Mucosa of descending colon (tissue), 3 donors: ENCODE results near the gene INCA1. TPM values are rescaled to one million over a fixed set of nuclear protein-coding genes. Genes with fewer than 3 reads are reported as not detected.
"Not testable (repeated sequence)": the region's sequence is repeated elsewhere in the genome, so short reads cannot be mapped to it uniquely, and the experiment has no call there.

Source experiments
- ATAC-seq: fragments of 200-7000 bp; cut with Tn5 transposase; one replicate; pipeline ENCODE4 v1.9.1; 2020; ENCODE audit warnings: mild to moderate bottlenecking, moderate library complexity
- DNase-seq, 3 donors: peaks; one replicate each; pipeline ENCODE4 v3.0.0-alpha.2; 2020
- H3K36me3 ChIP-seq: fragments of 200-600 bp; one replicate; pipeline ENCODE4 v1.8.0; 2021; ENCODE audit warnings: low read depth, mild to moderate bottlenecking
- H3K4me1 ChIP-seq: fragments of 200-600 bp; one replicate; pipeline ENCODE4 v1.8.0; 2021; ENCODE audit warnings: low read depth, mild to moderate bottlenecking
- H3K4me3 ChIP-seq: fragments of 200-600 bp; one replicate; pipeline ENCODE4 v1.8.0; 2021; ENCODE audit warnings: mild to moderate bottlenecking
- H3K9me3 ChIP-seq: fragments of 200-600 bp; one replicate; pipeline ENCODE4 v1.8.0; 2021; ENCODE audit warnings: mild to moderate bottlenecking
- CTCF ChIP-seq: fragments of 200-600 bp; IDR thresholded peaks from one replicate; pipeline ENCODE4 v1.8.0; 2022; ENCODE audit warnings: antibody characterized with exemption, mild to moderate bottlenecking
- intact Hi-C, 2 donors: fragments of 100-400 bp; cut with DNase I in 1 of 2; cut with micrococcal nuclease in 1 of 2; formaldehyde crosslinking; loops; one replicate each; pipeline versions ENCODE4 v1.11.0 to v1.11.1; 2022; cut with DNase I, micrococcal nuclease
- total RNA-seq, 3 donors: library from RNA; stranded (reverse); fragmentation: NEBNext Ultra II Directional in 2 of 3; extraction: Animal tissue kit (Norgen Biotek cat#: 25700) in 2 of 3; gene quantifications; one replicate each; pipeline versions ENCODE4 v1.2.1 to v1.2.4, GENCODE V29; 2021 to 2023
- donor health status: DM: no; HTN: no; CAD: no; lungs with moderate emphysema.
- donor health status: DM: no; HTN: no; CAD: no.
- donor health status: DM: no; HTN: yes; CAD: no.

INCA1 gene
- total RNA-seq, 3 donors from 2014 or later, result 1.8 to 4.5 (median 3.5) TPM

- DNase-seq (peak; percentile 80 to 90 (median 84)), ATAC-seq (peak; percentile 85)
- intact Hi-C loops, result no loop called here
- Histone ChIP-seq H3K36me3 (no peaks in the 10 kb centered on the region), H3K4me1 (peaks cover 16% of the 10 kb centered on the region), H3K4me3 (no peak overlapping the region), H3K9me3 (no peaks in the 10 kb centered on the region)
- TF ChIP-seq CTCF, result peak; percentile 80
These were observed 34.2 kb upstream of the INCA1 start for GRCh38 chr17:5031365-5032082.

- ATAC-seq, intact Hi-C loops, H3K9me3 ChIP-seq, H3K4me3 ChIP-seq, DNase-seq, H3K36me3 ChIP-seq: not testable (repeated sequence)
- H3K4me1 ChIP-seq, result peaks cover 13% of the 10 kb centered on the region
These were observed 32.8 kb upstream of the INCA1 start for GRCh38 chr17:5030168-5030567.

GRCh38 chr17:5027916-5028315 is 30.6 kb upstream of the INCA1 start:
- TF ChIP-seq CTCF, result no peak
- Histone ChIP-seq H3K36me3 (no peaks in the 10 kb centered on the region), H3K4me3 (no peak overlapping the region), H3K9me3 (no peaks in the 10 kb centered on the region), H3K4me1 (peaks cover 8% of the 10 kb centered on the region)
- DNase-seq (no peak), ATAC-seq (no peak)
- intact Hi-C loops, result no loop called here

- H3K9me3 ChIP-seq, result no peaks in the 10 kb centered on the region
- ATAC-seq (no peak), DNase-seq (no peak)
- peaks cover 8% of the 10 kb centered on the region for H3K4me1 ChIP-seq
- H3K4me3 ChIP-seq, result no peak overlapping the region
- H3K36me3 ChIP-seq, result peaks cover 1% of the 10 kb centered on the region
- intact Hi-C loops, result no loop called here
- no peak for TF ChIP-seq CTCF
These were observed 30.0 kb upstream of the INCA1 start for GRCh38 chr17:5027299-5027698.

GRCh38 chr17:5024604-5025003 is 27.3 kb upstream of the INCA1 start:
- no peak for DNase-seq
- Histone ChIP-seq H3K4me1 (no peaks in the 10 kb centered on the region), H3K4me3 (no peak overlapping the region), H3K36me3 (peaks cover 10% of the 10 kb centered on the region), H3K9me3 (no peaks in the 10 kb centered on the region)
- peak; percentile 10 for ATAC-seq
- intact Hi-C loops, result no loop called here
- TF ChIP-seq CTCF, result no peak

GRCh38 chr17:5023588-5024147 is 26.3 kb upstream of the INCA1 start:
- no peak for ATAC-seq
- intact Hi-C loops, result no loop called here

More at GRCh38 chr17:5023588-5024147, 26.3 kb upstream of the INCA1 start:
- no peak for TF ChIP-seq CTCF
- Histone ChIP-seq H3K4me3 (no peak overlapping the region), H3K36me3 (peaks cover 10% of the 10 kb centered on the region), H3K4me1 (no peaks in the 10 kb centered on the region), H3K9me3 (no peaks in the 10 kb centered on the region)
- DNase-seq, result no peak
